Measurements from ENCODE around the gene PLEKHA7. TPM values are rescaled to one million over a fixed set of nuclear protein-coding genes. Genes with fewer than 3 reads are reported as not detected.
A peak's percentile ranks its signal among the peaks of the same experiment; 100 is the strongest.

PLEKHA7 gene
- total and polyA plus RNA-seq, 2 of the 8 experiments (the other 6 are each of a cell fraction or from before 2014, with no cell fraction given): 11.4 to 25.6 TPM

- ChIA-PET CTCF (ENCODE audit: partially characterized antibody) (interaction anchor here (0.6 to 1.6 kb wide), 4 partner anchors 12 to 104 kb away, joined by 3 to 8 read pairs (median 4); no protein-coding TSS in a partner anchor), POLR2A (ENCODE audit: partially characterized antibody) (interaction anchor here (0.9 to 1.8 kb wide), 5 partner anchors 8 to 151 kb away, joined by 3 to 4 read pairs (median 4); no protein-coding TSS in a partner anchor)
- peak overlapping the region in 1 of 4 experiments; percentile 70; a peak in 5 of 8 replicates for H3K4me3 ChIP-seq (ENCODE audit: extremely low read depth in 1 of 4, insufficient read depth in 2 of 4, low read depth in 3 of 4, low read length in 4 of 4)
- no peak overlapping the region for H3K4ac ChIP-seq (replicated peaks; ENCODE audit: insufficient read length, low read depth, low read length)
- peaks cover 20 to 35% of the 10 kb centered on the region in 2 experiments for H4K20me1 ChIP-seq (replicated peaks in 1 of 2; ENCODE audit: control insufficient read depth in 1 of 2, insufficient read depth in 2 of 2, low read length in 2 of 2)
- no peak overlapping the region for H2BK15ac ChIP-seq (ENCODE audit: low read length)
- H3K4me2 ChIP-seq (ENCODE audit: insufficient read depth in 1 of 2, low read depth in 2 of 2, low read length in 2 of 2): peak overlapping the region; percentile 60 to 97
- H3K36me3 ChIP-seq (ENCODE audit: control insufficient read depth in 2 of 4, insufficient read depth in 4 of 4, low read length in 3 of 4): no peaks in the 10 kb centered on the region
- DNase-seq (ENCODE audit: low read depth in 1 of 2, low spot score in 2 of 2) (no peak), FAIRE-seq (no peak)
- H4K5ac ChIP-seq (ENCODE audit: insufficient read length, low read depth, low read length): no peak overlapping the region
- peaks cover 4 to 45% (median 31%) of the 10 kb centered on the region in 4 experiments for H3K27me3 ChIP-seq (replicated peaks in 1 of 4; ENCODE audit: control insufficient read depth in 3 of 4, extremely low read depth in 1 of 4, insufficient read depth in 3 of 4, low read length in 3 of 4)
- H3K56ac ChIP-seq (replicated peaks; ENCODE audit: insufficient read length, low read depth, low read length): no peak overlapping the region
- H3K4me1 ChIP-seq (replicated peaks in 1 of 4; ENCODE audit: control insufficient read depth in 3 of 4, insufficient read depth in 4 of 4, low read length in 3 of 4): peaks cover 13 to 28% (median 26%) of the 10 kb centered on the region in 4 experiments
- no peak overlapping the region for H3K23ac ChIP-seq (ENCODE audit: insufficient read length)
- H3K79me1 ChIP-seq (ENCODE audit: low read depth, low read length): 0 out of 2 replicates have a peak, but pooled peaks cover 2% of the 10 kb centered on the region
- H2BK20ac ChIP-seq (ENCODE audit: low read length): no peak overlapping the region
- H3K9me3 ChIP-seq (ENCODE audit: insufficient read depth in 2 of 2, low read depth in 1 of 2, low read length in 1 of 2): no peaks in the 10 kb centered on the region
- no peak overlapping the region for H3K9ac ChIP-seq (replicated peaks in 1 of 4; ENCODE audit: extremely low read depth in 1 of 4, low read depth in 3 of 4, low read length in 3 of 4)
- H3K23me2 ChIP-seq (ENCODE audit: low read depth, low read length): peaks cover 15% of the 10 kb centered on the region
- no peak overlapping the region for H3K14ac ChIP-seq (ENCODE audit: insufficient read length)
- H2BK5ac ChIP-seq (ENCODE audit: low read depth, low read length): no peak overlapping the region
- H2AK5ac ChIP-seq (ENCODE audit: low read depth, low read length): no peak overlapping the region
- no peaks in the 10 kb centered on the region; a peak in 1 of 4 replicates for H3K79me2 ChIP-seq (ENCODE audit: control insufficient read depth in 1 of 2, insufficient read depth in 2 of 2, low read length in 2 of 2)
- peak in 1 of 3 experiments; percentile 2; a peak in 1 of 4 replicates for TF ChIP-seq CTCF (IDR thresholded peaks at IDR 0.05; ENCODE audit: control extremely low read depth in 1 of 3, insufficient read depth in 1 of 3, low read depth in 1 of 3, low read length in 3 of 3)
- TF ChIP-seq PHF8 (conservative IDR thresholded peaks at IDR 0.05; ENCODE audit: low read depth, low read length): no peak
- no peak overlapping the region for H3K18ac ChIP-seq (ENCODE audit: extremely low read depth, low read length)
- WGBS, 2 experiments (ENCODE audit: extremely low coverage in 1 of 2, insufficient coverage in 1 of 2, insufficient read length in 1 of 2, insufficient replicate concordance in 2 of 2, low coverage in 1 of 2, low lambda C conversion rate in 2 of 2, missing lambda C conversion rate in 1 of 2): 37% methylated on average over 4 of the region's 4 CpGs; no CpG with 5 or more reads in 1 of the 2 experiments
- no peak overlapping the region for H2AFZ ChIP-seq (ENCODE audit: low read length)
- H2BK12ac ChIP-seq (ENCODE audit: low read depth, low read length): no peak overlapping the region
- H3K27ac ChIP-seq (ENCODE audit: low read depth, low read length): no peak overlapping the region
- no peak overlapping the region for H4K8ac ChIP-seq (ENCODE audit: extremely low read depth, insufficient read depth, low read length)
- H2BK120ac ChIP-seq (replicated peaks; ENCODE audit: low read depth, low read length): no peak overlapping the region
- no peak overlapping the region for H4K91ac ChIP-seq (replicated peaks; ENCODE audit: insufficient read length, low read length)
Measured at GRCh38 chr11:16924462-16924825, 89.8 kb downstream of the PLEKHA7 start.
